Ramos (cell line): Measurements from ENCODE around the gene VDR.

Experiments
- in situ Hi-C: fragments of 300-500 bp; cut with MboI; formaldehyde crosslinking; loops from one replicate; pipeline ENCODE4 v1.14.3; 2022; ENCODE audit warnings: low sequenced_read_pairs; ENCODE audit not compliant: unreplicated experiment

The VDR gene

DNA sequence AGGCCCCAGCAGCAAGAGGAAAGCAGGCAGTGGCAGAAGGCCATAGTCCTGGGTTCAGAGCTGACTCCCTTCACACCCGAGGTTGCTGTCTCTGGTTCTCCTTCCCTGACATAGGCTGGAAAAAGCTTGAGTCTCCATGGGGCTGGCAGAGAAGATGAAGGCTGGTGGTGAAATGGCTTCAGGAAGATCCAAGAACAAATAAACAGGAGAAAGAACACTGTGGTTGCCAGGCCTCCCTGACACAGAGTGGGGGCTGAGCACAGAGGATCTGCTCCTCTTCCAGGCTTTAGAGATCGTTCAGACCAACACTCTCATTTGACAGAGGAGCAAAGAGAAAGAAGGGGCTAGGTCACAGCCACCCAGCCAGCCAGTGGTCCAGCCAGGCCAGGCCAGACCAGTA, 99.4 kb downstream of the VDR start:
- in situ Hi-C loops = no loop called here

DNA sequence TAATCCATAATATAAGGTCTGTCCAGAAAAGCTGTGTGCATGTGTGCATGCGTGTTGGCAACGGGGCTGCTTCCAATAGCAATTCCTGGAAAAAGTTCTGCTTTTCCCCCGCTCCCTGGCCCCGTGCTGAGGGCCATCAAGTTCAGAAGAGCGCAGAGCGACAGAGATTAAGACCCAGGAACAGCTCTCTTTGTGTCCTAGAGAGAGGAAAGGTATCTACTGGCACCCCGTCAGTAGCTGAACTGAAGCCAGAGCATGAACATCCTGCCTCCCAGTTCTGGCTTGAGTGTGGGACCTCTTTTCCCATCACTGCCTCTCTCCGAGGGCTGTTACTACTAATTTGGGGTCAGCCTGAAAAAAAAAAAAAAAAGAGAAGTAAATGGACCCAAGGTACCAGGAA, 100.6 kb downstream of the VDR start:
- in situ Hi-C loops = no loop called here

DNA sequence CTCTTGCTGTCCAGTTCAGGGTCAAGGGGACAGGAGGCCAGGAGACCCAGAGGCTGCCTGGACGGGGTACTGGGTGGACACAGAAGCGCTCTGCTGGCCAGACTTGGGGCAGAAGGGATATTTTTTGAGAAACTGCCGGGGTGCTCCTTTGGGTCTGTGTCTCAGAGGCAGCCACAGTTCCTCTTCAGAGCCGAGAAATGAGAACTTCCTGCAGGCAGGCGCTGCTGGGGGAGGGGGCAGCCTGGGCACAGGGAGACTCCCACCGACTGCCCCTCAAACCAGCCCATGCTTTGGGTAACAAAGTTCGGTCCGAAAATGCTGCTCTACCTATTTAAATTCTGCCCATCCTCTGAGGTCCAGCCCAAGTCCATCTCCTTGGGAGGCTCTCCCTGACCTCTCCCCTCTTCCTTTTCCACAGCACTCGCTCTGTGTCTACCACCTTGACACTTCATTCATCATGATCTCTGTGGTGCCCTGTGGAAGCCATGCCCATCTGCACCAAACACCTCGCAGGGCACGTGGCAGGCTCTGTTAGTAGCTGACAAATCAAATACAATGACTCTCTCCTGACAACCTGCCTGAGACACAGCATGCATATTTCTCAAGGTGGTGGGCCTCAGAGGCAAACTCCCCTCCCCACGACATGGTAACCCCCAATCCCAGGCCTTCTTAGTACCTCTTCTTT, 101.5 kb downstream of the VDR start:
- in situ Hi-C loops = no loop called here

DNA sequence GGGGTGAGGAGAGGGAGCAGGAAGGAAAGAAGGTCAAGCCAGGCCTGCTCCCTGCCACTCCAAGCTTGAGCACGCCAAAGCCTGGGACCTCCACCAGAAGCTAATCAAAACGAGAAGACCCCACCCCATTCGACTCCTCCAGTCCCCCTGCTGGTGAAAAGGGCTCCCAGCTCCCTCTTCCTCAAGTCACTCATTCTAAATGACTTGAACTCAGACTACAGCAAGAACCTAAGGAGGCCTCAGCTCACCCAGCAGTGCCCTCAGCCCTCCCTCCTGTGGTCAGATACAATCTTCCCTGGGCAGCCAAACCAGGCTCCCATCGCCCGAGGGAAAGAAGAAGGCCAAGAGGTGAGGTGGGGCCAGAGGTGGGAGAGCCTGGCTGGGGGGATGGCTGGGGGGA, 102.5 kb downstream of the VDR start:
- in situ Hi-C loops = no loop called here

DNA sequence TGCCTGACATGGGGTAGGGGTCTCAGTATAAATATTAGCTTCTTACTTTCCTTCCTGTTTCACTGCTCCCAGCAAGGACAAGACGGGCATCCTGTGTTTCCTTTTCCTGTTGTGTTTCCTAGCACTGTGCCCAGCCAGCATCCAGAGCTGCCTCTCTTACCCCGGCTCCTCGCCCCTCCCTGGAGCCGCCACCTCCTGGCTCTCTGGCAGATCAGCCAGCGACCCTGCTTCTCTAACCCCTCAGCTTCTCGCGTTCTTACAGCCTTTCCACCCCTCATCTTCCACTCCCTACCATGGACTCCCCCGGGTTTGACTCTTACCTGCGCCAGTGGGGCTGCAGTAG, 102.9 kb downstream of the VDR start:
- in situ Hi-C loops = no loop called here

DNA sequence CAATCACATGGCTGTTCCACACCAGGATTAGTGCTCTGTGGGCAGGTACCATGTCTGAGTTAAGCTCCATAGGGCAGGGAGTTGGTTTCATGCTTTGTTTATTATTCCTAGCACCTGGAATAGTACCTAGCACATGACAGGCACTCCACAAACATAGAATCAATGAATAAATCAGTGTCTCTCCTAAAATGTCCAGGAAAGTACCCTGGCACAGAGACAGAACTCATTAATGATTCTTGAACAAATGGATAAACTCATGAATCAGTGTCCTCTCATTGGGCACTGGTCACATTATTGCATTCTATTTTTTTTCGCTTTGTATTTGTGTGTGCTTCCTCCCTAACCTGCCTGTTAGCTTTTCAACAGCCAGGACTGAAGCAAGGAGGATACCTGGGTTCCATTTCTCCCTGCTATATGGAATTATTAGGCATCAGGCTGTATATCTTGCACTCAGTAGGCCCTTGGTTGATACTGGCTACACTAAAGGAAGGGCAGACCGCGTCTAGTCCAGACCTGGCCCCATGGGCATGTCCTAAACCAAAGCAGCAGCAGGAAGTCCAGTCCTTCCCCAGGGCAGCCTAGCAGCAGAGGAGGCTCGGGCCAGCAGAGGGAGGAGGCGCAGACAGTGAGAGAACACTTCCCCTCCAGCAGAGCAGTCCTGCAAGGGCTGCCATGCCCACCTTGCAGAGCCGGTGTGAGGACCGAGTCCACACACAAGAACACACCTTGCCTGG, 103.5 kb downstream of the VDR start:
- in situ Hi-C loops = no loop called here

DNA sequence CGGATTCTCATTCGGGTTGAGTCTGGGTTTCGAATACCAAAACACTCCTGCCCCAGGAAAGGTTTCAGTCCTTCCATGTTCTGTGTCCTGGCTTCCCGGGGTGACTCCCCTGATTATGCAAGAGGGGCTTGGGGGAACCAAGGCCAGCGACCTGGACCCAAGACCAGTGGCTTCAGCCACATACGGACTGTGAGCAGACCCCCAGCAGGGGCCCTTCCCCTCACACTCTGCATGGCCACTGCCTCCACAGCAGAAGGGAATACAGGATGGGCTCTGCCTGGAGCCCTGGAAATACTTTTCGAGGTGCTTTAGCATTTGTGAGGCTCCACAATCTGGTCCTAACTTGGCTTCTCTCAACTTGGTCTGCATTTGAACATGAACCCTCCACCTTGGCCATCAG, 104.2 kb downstream of the VDR start:
- in situ Hi-C loops = no loop called here

DNA sequence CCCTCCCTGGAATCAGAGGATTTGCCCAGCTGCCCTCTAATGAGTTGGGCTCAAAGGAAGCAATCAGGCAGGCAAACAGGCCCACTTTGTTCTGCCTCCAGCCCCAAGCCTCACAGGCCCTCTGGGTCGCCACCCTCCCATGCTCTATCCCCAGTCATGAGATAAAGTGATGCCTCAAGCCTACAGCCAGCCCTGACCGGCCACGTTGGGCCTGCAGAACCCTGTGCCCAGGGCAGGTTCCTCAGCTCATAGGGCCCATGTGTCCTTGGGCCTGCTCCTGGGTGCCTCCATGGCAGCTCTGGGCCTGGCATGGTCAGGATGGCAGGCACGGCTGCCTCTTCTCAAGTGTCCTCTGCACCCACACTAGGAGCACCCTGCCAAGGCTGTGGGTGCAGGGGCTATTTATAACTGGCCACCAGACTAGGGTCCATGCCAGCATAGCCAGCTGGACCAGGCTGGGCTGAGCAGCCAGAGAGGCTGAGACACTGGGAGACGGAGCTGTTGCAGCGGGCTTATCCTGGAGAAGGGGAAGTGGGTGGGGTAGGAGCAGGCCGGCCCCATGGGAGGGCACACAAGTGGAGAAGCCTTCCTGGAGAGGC, 105.3 kb downstream of the VDR start:
- in situ Hi-C loops = loop anchor here (10.0 kb wide), 1 partner anchor 145 kb away; no protein-coding TSS in a partner anchor

DNA sequence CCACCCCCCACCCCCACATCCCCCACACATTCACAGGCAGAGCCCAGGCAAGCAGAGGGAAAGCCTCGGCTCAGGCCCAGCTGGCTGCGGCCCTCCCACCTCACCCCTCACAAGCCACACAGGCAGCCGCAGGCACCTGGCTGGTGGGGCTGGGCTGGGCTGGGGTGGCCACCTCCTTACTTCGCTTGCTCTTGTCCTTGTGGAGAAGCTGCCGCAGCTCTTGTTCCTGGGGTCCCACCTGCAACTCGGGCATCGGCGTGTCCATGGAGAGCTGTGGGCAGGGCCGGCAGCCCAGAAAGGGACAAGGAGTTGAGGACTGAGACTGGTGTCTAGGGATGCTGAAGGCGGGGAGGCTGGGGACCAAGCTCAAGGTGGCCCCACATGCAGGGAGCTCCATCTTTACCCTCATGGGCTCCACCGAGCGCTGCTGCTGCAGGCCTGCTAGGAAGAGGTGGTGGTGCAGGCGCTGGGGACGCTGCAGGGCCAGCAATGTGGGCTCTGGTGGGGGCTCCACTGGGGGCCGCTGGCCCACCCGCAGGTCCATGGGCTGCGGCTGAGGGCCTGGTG, 106.3 kb downstream of the VDR start:
- in situ Hi-C loops = loop anchor here (10.0 kb wide), 1 partner anchor 146 kb away; no protein-coding TSS in a partner anchor

DNA sequence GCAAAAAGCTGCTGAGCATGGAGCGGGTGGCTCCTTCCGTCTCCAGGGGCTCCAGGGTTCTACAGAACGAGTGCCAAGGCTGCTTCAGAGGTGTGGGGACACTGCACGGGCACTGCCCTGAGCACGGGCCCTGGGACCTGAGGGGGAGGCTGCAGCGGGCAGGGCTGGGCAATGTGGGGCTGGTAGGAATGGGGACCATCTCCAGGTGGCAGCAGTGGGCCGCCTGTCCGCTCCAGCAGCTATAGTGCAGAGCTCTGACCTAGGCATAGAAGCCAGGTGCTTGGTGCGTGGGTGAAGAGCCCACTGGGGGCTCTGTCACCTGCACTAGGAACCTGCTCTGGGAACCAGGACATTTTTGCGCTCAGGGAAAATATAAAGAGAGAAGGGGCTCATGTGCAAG, 107.4 kb downstream of the VDR start:
- in situ Hi-C loops = loop anchor here (10.0 kb wide), 1 partner anchor 147 kb away; no protein-coding TSS in a partner anchor

DNA sequence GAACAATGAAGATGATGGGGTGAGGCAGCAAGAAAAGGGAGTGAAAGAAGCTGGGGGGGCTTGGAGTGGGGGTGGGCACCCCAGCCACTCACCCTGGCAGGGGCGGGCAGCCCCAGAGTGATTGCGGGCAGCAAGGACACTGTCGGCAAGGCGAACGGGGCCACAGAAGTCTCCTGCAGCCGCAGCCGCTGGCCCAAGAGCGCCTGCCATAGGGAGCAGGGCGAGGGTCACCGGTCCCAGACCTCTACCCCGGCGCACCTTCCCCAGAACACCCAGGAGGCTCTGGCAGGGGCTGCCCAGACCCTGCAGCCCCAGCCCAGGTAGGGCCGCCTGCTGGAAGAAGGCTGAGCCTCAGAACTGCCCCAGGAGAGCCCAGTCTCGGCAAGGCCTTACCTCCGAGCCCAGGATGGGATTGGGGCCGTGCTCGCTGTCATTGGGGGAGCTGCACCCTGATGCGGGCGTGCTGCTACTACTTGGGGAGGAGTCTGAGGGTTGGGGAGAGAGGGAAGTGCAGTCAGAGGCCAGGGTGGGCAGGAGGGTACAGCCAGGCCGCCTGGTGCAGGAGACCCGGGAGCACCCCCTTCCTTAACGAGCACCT, 108.9 kb downstream of the VDR start:
- in situ Hi-C loops = loop anchor here (10.0 kb wide), 1 partner anchor 149 kb away; no protein-coding TSS in a partner anchor

DNA sequence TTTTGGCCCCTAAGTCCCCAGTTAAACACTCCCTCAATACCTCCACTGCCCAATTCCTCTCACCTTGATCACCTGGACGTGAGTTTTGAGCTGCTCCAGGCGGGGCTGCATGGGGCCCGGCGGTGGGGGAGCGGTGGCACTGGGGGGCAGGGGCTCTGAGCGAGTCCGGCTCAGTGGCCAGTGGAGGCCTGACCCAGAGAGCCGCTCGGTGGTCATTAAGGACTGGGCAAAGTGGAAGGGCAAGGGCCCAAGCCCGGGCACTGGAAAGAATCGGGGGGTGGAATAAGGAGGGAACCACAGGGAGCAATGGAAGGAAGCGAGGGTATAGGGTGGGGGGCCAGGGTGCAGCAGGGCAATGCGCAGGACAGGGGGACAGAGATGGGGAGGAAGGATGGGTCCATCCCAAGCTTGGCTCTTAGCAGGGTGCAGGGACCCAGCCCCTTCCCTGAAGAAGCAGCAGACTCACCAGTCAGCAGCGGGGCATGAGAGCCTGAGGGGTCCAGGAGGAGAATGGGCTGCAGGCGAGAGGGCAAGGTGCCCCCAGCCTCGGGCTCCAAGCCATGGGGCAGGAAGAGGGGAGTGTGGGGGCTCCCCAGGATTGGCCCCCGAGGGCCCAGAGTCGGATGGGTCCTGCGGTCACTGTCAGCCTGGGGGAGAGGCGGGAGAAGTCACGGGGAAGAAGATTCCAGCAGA, 109.5 kb downstream of the VDR start:
- in situ Hi-C loops = loop anchor here (10.0 kb wide), 1 partner anchor 150 kb away; no protein-coding TSS in a partner anchor

DNA sequence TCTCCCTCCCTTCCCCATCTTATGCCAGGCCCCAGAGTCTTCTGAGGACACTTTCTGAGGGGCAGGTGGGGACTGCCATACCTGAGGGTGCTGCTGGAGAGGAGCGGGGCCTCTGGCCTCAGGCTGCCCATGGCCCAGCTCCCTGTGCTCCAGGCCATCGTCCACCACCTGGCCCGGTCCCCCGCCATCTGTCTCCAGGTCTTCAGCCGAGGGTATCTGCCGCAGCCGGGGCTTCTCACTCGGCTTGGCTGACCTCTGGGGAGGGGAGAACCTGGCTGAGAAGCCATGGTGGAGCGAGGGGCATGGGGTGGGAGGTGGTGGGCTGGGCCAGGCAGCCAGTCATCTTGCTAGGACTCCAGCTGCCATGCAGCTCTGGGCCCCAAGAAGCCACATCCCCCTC, 110.1 kb downstream of the VDR start:
- in situ Hi-C loops = loop anchor here (10.0 kb wide), 1 partner anchor 150 kb away; no protein-coding TSS in a partner anchor

DNA sequence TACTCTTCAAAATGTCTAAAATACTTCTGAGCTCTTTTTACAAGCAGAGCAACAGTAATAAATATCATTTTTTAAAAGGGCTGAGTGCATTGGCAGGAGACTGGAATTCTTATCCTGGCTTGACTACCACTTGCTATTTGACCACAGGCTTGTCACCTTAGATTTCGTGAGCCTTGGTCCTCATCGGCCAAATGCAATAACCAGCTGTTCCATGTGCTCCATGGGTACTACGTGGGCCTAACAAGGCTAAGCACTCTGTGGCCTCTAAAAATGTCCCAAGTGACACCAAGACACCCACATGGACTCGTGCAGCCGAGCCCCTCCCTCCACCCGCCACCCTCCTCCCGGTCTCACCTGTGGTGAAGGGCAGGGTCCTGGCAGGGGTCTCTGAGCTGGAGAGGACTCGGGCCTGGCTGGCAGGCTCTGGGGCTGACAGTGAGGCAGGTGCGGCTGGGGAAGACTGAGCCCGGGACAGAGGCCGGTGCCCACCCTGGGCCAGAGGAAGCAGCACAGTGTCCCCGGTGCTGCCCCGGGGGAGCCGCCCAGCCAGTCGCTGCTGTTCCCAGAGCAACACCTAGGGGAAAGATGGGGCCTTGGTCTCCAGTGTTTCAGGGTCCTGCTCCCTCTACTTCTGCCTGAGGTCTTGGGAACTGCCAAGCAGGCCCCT, 111.6 kb downstream of the VDR start:
- in situ Hi-C loops = loop anchor here (10.0 kb wide), 1 partner anchor 152 kb away; no protein-coding TSS in a partner anchor

DNA sequence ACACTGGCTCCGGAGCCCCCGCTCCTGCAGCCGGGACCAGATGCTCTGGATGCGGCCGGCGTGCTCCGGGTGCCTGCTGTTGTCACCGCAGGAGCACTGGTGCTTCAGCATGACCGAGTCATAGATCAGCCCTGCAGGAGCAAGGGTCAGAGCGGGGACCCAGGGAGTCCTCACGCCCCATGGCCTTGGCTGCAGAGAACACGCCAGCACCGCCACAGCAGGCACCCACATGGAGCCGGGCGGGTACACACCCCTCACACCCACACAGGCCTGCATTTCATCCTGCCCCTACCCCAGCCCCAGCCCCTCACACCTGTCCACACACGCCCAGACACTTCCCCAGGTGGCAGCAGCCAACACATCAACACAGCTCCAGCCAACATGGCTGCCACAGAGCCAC, 112.9 kb downstream of the VDR start:
- in situ Hi-C loops = loop anchor here (10.0 kb wide), 1 partner anchor 153 kb away; no protein-coding TSS in a partner anchor
